Measurements from ENCODE around the gene UROD. TPM values are rescaled to one million over a fixed set of nuclear protein-coding genes. Genes with fewer than 3 reads are reported as not detected.

Gene UROD
- total RNA-seq, 1 experiment from 2014 or later = 118 TPM

DNA sequence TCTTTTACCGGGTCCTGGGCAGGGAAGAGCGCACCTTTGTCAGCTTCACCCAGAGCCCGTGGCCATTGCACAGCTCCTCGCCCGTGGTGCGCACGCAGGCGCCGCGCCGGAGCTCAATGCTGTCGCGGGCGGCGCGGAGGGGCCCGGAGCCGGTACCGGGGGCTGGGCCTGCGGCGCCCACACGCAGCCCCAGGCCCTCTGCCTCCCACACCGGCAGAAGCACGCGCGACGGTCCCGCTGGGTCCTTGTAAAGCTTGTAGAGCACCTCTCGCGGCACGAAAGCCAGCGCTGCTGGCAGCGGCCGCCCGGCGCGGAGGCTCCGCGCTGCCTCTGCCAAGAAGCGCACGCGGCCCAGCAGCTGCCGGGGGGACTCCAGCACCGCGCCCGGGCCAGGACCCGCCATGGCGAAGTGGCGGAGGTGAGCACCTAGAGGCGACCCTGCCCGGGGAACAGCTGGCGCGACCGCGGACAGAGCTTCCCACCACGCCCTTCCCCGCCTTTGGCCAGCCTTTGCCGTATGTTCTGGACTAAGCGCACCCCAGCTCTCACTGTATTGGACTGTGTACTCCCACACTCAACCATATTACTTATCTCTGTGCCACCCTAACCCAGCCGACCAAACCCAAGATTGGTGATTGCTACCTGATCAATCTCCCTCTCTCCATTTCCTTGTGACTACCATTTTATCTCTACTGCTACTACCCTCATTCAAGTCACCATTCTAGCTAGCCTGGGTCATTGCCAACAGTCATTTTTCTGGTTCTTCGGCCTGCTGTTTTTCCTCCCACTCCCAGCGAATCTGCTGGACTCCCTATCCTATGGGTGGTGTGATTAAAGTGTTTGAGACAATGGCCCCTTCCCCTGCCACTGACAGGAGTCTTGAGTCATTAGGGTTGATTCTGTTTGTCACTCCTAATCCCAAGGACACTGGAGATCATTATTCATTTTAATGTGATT, 921 bp upstream of the UROD start, which contains the start of gene HECTD3 (continued):
- TF ChIP-seq ESRRA (CRISPR knock-in tag; IDR thresholded peaks at IDR 0.05; ENCODE audit: borderline replicate concordance) (no peak), RELA (CRISPR knock-in tag; IDR thresholded peaks at IDR 0.05; ENCODE audit: borderline replicate concordance) (no peak), NFYB (CRISPR knock-in tag; conservative IDR thresholded peaks at IDR 0.05; ENCODE audit: low read depth) (no peak), ZNF232 (CRISPR knock-in tag; IDR thresholded peaks at IDR 0.05) (no peak), NFATC4 (CRISPR knock-in tag; IDR thresholded peaks at IDR 0.05) (no peak), ZNF423 (CRISPR knock-in tag; IDR thresholded peaks at IDR 0.05) (no peak), CBFB (CRISPR knock-in tag; IDR thresholded peaks at IDR 0.05; ENCODE audit: low read depth) (no peak), NR3C1 (CRISPR knock-in tag; conservative IDR thresholded peaks at IDR 0.05; ENCODE audit: low read depth) (no peak), ELF4 (CRISPR knock-in tag; IDR thresholded peaks at IDR 0.05; ENCODE audit: low read depth) (no peak), ZNF219 (CRISPR knock-in tag; IDR thresholded peaks at IDR 0.05; ENCODE audit: borderline replicate concordance) (no peak)
- TF ChIP-seq, protein P1, sequence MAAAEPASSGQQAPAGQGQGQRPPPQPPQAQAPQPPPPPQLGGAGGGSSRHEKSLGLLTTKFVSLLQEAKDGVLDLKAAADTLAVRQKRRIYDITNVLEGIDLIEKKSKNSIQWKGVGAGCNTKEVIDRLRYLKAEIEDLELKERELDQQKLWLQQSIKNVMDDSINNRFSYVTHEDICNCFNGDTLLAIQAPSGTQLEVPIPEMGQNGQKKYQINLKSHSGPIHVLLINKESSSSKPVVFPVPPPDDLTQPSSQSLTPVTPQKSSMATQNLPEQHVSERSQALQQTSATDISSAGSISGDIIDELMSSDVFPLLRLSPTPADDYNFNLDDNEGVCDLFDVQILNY (CRISPR knock-in tag; IDR thresholded peaks at IDR 0.05) = no peak
- TF ChIP-seq, protein P2, sequence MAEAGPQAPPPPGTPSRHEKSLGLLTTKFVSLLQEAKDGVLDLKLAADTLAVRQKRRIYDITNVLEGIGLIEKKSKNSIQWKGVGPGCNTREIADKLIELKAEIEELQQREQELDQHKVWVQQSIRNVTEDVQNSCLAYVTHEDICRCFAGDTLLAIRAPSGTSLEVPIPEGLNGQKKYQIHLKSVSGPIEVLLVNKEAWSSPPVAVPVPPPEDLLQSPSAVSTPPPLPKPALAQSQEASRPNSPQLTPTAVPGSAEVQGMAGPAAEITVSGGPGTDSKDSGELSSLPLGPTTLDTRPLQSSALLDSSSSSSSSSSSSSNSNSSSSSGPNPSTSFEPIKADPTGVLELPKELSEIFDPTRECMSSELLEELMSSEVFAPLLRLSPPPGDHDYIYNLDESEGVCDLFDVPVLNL (CRISPR knock-in tag; IDR thresholded peaks at IDR 0.05; ENCODE audit: borderline replicate concordance, low read depth) = no peak
- TF ChIP-seq, protein P3, sequence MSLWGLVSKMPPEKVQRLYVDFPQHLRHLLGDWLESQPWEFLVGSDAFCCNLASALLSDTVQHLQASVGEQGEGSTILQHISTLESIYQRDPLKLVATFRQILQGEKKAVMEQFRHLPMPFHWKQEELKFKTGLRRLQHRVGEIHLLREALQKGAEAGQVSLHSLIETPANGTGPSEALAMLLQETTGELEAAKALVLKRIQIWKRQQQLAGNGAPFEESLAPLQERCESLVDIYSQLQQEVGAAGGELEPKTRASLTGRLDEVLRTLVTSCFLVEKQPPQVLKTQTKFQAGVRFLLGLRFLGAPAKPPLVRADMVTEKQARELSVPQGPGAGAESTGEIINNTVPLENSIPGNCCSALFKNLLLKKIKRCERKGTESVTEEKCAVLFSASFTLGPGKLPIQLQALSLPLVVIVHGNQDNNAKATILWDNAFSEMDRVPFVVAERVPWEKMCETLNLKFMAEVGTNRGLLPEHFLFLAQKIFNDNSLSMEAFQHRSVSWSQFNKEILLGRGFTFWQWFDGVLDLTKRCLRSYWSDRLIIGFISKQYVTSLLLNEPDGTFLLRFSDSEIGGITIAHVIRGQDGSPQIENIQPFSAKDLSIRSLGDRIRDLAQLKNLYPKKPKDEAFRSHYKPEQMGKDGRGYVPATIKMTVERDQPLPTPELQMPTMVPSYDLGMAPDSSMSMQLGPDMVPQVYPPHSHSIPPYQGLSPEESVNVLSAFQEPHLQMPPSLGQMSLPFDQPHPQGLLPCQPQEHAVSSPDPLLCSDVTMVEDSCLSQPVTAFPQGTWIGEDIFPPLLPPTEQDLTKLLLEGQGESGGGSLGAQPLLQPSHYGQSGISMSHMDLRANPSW (CRISPR knock-in tag; conservative IDR thresholded peaks at IDR 0.05; ENCODE audit: low read depth) = no peak

DNA sequence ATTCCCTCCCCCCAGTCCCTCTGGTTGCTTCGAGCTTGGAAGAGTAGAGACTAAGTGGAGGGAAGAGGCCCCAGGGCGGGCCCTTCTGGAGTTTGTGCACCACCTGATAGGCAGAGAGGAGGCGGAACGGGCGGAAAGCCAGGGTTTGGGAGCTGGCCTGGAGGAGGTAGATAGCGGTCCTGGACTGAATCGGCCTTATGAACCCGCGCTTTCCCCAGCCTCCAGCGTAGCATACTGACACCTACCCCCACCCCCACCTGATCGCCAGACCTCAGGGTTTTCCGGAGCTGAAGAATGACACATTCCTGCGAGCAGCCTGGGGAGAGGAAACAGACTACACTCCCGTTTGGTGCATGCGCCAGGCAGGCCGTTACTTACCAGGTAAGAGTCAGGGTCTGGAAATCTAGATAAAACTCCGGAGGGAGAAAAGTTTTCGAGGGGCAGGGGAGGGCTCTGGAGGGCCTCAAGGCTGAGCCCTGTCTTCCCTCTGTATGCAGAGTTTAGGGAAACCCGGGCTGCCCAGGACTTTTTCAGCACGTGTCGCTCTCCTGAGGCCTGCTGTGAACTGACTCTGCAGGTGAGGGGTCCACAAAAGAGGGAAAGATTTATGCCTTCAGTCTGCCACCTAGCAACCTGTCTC, 705 bp downstream of the UROD start:
- DNase-seq (ENCODE audit: low spot score) (peak; percentile 42), ATAC-seq (peak; percentile 17)
- CTCF ChIA-PET = interaction anchor here (0.8 to 13.0 kb wide), 14 partner anchors 21 to 479 kb away, joined by 3 to 317 read pairs (median 5); partner anchors contain the start of genes EIF2B3, PLK3 and TESK2
- POLR2A ChIA-PET = interaction anchor here (0.5 to 2.7 kb wide), 9 partner anchors 12 to 509 kb away, joined by 3 to 11 read pairs (median 4); partner anchors contain the start of genes PRDX1, PTCH2 and RNU5D-1
- peaks cover 5% of the 10 kb centered on the region; the same call in 1 of the 2 replicates for H3K27me3 Mint-ChIP-seq (ENCODE audit: low read depth)
- H3K9me3 Mint-ChIP-seq = no peaks in the 10 kb centered on the region
- peak overlapping the region; percentile 77 for H3K27ac Mint-ChIP-seq
- H3K4me3 Mint-ChIP-seq = peak overlapping the region; percentile 68
- H3K4me1 Mint-ChIP-seq = peaks cover 21% of the 10 kb centered on the region
- H3K36me3 Mint-ChIP-seq = peaks cover 2% of the 10 kb centered on the region
- TF ChIP-seq ESRRA (CRISPR knock-in tag; IDR thresholded peaks at IDR 0.05; ENCODE audit: borderline replicate concordance) (no peak), FOXP1 (CRISPR knock-in tag; IDR thresholded peaks at IDR 0.05; ENCODE audit: borderline replicate concordance) (no peak; the same call in 1 of the 2 replicates), TCF7 (CRISPR knock-in tag; IDR thresholded peaks at IDR 0.05; ENCODE audit: low read depth) (no peak), ZNF219 (CRISPR knock-in tag; IDR thresholded peaks at IDR 0.05; ENCODE audit: borderline replicate concordance) (no peak), NFYB (CRISPR knock-in tag; conservative IDR thresholded peaks at IDR 0.05; ENCODE audit: low read depth) (no peak), NR3C1 (CRISPR knock-in tag; conservative IDR thresholded peaks at IDR 0.05; ENCODE audit: low read depth) (no peak)
- TF ChIP-seq, protein P4, sequence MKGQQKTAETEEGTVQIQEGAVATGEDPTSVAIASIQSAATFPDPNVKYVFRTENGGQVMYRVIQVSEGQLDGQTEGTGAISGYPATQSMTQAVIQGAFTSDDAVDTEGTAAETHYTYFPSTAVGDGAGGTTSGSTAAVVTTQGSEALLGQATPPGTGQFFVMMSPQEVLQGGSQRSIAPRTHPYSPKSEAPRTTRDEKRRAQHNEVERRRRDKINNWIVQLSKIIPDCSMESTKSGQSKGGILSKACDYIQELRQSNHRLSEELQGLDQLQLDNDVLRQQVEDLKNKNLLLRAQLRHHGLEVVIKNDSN (CRISPR knock-in tag; IDR thresholded peaks at IDR 0.05) = no peak
- TF ChIP-seq, protein P5, sequence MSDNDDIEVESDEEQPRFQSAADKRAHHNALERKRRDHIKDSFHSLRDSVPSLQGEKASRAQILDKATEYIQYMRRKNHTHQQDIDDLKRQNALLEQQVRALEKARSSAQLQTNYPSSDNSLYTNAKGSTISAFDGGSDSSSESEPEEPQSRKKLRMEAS (CRISPR knock-in tag; IDR thresholded peaks at IDR 0.05) = no peak
- TF ChIP-seq, protein P6, sequence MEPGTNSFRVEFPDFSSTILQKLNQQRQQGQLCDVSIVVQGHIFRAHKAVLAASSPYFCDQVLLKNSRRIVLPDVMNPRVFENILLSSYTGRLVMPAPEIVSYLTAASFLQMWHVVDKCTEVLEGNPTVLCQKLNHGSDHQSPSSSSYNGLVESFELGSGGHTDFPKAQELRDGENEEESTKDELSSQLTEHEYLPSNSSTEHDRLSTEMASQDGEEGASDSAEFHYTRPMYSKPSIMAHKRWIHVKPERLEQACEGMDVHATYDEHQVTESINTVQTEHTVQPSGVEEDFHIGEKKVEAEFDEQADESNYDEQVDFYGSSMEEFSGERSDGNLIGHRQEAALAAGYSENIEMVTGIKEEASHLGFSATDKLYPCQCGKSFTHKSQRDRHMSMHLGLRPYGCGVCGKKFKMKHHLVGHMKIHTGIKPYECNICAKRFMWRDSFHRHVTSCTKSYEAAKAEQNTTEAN (CRISPR knock-in tag; IDR thresholded peaks at IDR 0.05) = no peak
- TF ChIP-seq, protein P7, sequence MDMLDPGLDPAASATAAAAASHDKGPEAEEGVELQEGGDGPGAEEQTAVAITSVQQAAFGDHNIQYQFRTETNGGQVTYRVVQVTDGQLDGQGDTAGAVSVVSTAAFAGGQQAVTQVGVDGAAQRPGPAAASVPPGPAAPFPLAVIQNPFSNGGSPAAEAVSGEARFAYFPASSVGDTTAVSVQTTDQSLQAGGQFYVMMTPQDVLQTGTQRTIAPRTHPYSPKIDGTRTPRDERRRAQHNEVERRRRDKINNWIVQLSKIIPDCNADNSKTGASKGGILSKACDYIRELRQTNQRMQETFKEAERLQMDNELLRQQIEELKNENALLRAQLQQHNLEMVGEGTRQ (CRISPR knock-in tag; IDR thresholded peaks at IDR 0.05) = no peak
- TF ChIP-seq, protein P8, sequence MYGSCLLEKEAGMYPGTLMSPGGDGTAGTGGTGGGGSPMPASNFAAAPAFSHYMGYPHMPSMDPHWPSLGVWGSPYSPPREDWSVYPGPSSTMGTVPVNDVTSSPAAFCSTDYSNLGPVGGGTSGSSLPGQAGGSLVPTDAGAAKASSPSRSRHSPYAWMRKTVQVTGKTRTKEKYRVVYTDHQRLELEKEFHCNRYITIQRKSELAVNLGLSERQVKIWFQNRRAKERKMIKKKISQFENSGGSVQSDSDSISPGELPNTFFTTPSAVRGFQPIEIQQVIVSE (CRISPR knock-in tag; IDR thresholded peaks at IDR 0.05; ENCODE audit: borderline replicate concordance) = no peak
